Left cardiac atrium (tissue), 4 donors: Measurements from ENCODE around the gene LRRC8A. TPM values are rescaled to one million over a fixed set of nuclear protein-coding genes. Genes with fewer than 3 reads are reported as not detected.
A peak's percentile ranks its signal among the peaks of the same experiment; 100 is the strongest.

Source experiments
- ATAC-seq, 2 donors: fragments of 200-7000 bp; cut with Tn5 transposase; one replicate each; pipeline ENCODE4 v1.9.1; 2020; ENCODE audit warnings: mild to moderate bottlenecking in 2 of 2, moderate library complexity in 2 of 2
- DNase-seq: peaks from one replicate; pipeline ENCODE4 v3.0.0-alpha.2; 2020
- intact Hi-C, 2 donors: fragments of 100-400 bp; cut with DNase I; formaldehyde crosslinking; loops; one replicate each; pipeline versions ENCODE4 v1.14.1 to v1.15.1; 2022 to 2023
- total RNA-seq, 2 donors: library from RNA; stranded (reverse); fragmentation: NEBNext Ultra II Directional; extraction: Animal tissue kit (Norgen Biotek cat#: 25700); gene quantifications; one replicate each; pipeline ENCODE4 v1.2.1, GENCODE V29; 2021
- donor health status: DM: no; HTN: yes; CAD: no.
- donor health status: DM: no; HTN: yes; CAD: no; lungs with severe emphysema.
- donor health status: DM: yes; HTN: yes; CAD: no.
- donor health status: Dilated cardiomyopathy.

The LRRC8A gene
- total RNA-seq, 2 donors from 2014 or later = 23.7 to 47.8 TPM

DNA sequence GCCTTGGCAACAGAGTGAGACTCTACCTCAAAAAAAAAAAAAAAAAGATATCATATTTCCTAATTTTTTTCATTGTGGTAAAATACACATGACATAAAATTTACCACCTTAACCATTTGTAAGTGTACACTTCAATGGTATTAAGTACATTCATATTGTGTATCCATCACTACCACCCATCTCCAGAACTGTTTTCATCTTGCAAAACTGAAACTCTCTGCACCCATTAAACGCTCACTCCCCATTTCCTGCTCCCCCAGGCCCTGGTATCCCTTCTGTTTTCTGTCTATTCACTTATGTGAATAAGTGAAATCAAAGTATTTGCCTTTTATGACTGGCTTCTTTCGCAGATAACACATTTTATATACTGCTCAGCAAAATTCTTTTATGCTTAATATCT, 12.8 kb downstream of the LRRC8A start:
- intact Hi-C loops = no loop called here
- ATAC-seq (no peak), DNase-seq (no peak)

DNA sequence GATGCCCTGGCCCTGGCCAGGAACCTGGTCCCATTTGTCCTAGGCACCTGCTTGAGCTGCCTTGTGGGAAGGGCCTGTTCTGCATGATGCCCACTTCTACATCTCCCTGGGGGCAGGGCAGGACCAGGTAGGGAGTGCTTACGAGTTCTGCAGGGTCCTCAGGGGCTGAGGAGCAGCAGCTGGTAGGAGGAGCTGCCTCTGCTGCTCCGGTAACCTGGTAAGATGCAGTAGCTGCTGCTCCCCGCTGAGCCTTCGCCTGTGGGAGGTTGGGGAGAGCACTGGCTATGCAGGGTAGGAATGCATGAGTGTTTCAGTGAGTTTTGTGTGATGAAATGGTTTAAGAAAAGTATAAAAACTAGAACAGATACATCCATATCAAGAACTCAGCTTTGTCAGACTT, 13.6 kb downstream of the LRRC8A start:
- intact Hi-C loops = no loop called here
- DNase-seq (no peak), ATAC-seq (peak in 1 of 2 donors; percentile 5)

DNA sequence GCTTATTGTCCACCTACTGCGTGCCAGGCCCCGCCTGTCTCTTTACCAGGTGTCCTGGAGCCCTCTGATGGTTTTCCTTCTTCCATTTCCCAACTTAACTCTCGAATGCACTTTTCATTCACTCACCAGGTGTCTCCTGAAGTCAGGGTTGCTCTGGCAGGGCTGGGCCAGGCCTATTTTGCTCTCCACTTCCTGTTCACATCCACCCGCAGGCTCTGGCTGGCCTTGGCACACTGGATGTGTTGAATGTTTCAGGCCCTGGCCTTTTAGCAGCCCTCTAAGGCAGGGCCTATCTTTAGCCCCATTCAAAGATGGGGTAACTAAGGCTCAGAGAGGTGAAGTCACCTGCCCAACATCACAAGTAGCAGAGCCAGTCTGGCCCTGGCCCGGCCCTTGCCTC, 16.4 kb downstream of the LRRC8A start:
- no peak for ATAC-seq
- no peak for DNase-seq
- intact Hi-C loops = no loop called here

DNA sequence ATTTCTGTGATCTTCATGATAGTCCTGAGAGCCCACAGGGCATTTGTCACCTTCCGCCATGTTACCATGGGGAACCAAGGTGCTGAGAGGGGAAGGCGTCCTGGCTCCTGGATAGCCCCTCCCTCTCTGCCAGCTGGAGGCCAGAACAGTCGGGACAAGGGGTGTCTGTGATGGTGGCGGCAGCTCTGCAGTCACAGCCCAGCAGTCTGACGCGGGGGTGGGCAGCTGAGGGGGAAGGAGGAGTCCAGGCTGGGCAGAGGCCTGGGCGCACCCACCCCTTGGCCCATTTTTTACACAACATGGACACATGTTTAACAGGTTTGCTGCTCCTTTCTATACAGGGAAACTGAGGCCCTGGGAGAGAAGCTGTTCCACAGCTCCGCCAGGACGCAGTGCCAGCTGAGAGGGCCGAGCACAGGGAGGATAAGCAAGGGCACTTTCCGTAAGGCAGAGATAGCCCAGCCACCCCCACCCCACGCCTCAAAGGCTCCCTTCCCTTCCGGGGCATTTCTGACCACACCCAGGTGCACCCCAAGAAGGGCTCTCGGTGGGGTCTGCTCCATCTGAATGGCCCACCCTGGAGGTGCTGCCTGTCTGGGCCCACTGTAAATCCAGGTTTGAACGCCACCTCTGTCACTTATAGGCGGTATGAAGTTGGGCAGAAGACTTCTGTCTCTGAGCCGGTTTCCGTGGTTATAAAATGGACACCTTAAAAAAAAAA, 17.1 kb downstream of the LRRC8A start:
- peak; percentile 33 to 76 for ATAC-seq
- DNase-seq = peak; percentile 29
- intact Hi-C loops = no loop called here

DNA sequence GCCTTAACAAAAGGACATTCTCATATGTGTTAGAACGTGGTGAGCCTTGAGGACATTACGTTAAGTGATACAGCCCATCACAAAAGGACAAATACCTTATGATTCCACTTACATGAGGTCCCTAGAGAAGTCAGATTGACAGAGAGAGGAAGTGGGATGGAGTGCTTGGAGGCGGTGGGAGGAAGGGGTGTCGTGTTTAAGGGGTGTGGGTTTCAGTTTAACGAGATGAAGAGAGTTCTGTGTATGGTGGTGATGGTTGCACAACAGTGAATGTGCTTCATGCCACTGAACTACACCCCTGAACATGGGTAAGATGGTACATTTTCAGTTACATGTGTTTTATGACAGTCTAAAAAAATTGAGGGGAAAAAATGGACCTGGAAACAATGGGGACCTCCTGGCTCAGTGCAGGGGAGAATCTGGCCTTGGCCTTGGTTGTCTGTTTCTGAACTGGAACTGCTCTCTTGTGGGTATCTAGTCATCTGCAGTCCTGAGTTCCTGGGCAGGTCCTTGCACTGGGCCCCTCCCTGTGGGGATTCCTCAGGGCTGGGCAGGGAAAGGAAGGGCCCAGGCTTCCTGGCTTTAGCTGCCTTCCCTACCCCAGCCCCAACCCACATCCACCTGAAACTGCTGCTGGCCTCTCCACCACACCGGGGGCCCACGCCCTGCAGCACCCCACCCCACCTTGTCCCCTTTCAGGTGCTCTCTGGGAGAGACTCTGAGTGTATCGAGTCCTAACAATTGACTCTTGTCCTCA, 17.8 kb downstream of the LRRC8A start:
- DNase-seq (peak; percentile 45), ATAC-seq (peak; percentile 15 to 31)
- intact Hi-C loops = no loop called here

DNA sequence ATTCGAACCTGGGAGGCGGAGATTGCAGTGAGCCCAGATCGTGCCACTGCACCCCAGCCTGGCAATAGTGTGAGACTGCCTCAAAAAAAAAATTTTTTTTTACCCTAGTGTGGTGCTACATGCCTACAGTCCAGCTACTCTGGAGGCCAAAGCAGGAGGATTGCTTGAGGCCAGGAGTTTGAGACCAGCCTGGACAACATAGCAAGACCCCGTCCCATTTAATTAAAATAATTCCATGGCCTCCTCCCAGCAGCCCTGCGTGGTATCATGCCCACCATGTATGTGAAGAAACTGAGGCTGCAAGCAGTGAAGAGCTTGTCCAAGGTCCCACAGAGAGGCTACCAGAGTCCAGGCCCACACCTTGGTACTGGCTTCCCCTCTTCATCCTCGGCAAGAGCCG, 19.4 kb downstream of the LRRC8A start:
- no peak for DNase-seq
- ATAC-seq = no peak
- intact Hi-C loops = no loop called here

DNA sequence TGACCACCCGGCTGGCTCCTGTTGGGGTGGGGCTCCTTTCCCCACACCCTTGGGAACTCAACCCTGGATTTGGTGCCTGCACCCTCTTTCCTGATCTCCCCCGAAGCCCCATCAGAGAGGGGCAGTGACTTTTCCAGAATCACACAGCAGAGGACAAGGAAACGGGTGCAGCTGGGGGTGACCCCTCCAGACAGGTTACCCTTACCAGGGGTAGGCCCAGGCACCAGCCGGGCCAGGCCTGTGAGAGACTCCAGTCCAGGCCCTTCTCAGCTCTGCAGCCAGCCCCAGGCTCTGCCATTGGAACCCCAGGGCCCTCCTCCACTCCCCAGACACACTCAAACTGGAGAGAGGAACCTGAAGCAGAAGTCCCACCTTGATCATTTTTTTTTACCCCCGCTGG, 19.9 kb downstream of the LRRC8A start:
- intact Hi-C loops = no loop called here
- no peak for ATAC-seq
- DNase-seq = no peak

DNA sequence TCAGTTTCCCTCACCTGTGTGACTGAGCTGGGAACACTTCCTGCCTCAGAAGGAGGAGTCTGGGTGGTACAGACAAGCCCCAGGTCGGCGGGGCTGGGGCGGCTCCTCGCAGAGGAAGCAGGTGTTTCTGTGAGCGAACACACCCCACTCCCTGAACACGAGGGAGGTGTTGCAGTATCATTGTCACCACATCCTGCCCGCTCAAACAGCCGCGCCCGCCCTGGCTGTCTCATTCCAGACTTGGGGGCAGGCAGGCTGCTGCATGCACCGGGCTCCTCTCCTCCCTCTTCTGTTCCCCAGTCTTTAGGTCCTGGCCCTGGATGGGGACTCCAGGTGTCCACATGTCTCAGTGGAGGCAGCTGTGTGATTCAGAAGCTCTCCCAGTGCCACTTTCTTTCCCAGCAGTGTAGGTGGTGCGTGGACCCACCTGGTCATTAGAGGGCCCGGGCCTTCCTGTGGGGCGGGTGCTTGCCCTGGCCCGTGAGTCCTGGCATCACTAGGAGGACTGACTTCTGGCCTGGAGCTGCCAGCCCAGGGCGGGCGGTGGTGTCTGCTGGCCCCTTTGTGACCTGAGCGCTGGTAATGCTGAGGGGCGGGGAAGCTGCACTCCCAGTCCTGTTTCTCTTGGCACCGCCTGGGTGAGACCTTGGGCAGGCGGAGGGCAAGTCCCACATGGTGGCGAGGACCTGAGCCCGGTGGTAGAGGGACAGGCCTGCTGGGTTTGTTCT, 20.6 kb downstream of the LRRC8A start:
- ATAC-seq (peak; percentile 41 to 45), DNase-seq (peak; percentile 64)
- intact Hi-C loops = no loop called here

DNA sequence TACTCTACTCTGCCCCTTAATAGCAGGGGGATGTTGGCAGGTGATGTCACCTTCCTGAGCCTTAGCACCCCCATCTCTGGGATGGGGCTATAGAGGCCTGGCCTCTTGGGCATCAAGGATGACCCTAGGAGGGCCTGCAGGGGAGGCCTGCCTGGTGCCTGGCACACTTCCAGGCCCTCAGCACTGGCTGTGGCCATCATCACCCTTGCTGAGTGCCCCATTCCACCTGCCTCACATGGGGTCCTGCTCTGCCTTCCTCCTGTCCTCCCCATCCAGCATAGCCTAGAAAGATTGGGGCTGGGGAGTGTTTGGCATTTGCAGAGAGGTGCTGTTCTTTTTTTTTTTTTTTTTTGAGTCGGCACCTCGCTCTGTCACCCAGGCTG, 21.1 kb downstream of the LRRC8A start:
- ATAC-seq (no peak), DNase-seq (peak; percentile 32)
- intact Hi-C loops = no loop called here

DNA sequence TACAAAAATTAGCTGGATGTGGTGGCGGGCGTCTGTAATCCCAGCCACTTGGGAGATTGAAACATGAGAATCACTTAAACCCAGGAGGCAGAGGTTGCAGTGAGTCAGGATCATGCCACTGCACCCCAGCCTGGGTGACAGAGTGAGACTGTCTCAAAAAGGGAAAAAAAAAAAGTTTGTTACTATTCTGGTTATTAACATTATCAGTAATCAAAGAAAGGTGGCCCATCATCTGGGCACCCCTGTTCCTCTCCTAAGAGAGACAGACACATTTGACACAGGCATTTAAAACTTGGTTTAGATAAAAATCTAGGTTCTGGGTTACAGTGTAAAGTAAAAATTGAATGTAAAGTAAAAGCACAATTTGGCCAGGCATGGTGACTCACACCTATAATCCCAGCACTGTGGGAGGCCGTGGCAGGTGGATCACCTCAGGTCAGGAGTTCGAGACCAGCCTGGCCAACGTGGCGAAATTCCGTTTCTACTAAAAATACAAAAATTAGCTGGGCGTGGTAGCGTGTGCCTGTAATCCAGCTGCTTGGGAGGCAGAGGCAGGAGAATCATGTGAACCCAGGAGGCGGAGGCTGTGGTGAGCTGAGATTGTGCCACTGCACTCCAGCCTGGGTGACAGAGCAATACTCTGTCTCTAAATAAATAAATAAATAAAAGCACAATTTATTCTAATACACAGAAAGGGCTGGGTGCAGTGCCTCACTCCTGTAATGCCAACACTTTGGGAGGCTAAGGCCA, 22.1 kb downstream of the LRRC8A start:
- intact Hi-C loops = no loop called here
- ATAC-seq (no peak), DNase-seq (no peak)

DNA sequence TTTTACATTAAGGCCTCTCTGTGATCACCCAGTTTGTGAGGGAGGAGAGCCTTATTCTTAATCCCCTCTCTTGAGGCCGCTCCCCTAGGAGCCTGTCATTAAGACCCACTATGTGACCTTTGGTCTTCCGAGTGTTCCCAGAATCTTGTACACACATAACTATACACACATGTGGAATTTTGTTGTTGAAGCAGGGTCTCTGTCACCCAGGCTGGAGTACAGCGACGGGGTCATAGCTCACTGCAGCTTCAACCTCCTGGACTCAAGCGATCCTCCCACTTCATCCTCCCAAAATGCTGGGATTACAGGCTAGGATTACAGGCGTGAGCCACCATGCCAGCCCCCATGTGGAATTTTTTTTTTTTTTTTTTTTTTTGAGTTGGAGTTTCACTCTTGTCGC, 24.0 kb downstream of the LRRC8A start:
- intact Hi-C loops = no loop called here
- DNase-seq = no peak
- no peak for ATAC-seq

DNA sequence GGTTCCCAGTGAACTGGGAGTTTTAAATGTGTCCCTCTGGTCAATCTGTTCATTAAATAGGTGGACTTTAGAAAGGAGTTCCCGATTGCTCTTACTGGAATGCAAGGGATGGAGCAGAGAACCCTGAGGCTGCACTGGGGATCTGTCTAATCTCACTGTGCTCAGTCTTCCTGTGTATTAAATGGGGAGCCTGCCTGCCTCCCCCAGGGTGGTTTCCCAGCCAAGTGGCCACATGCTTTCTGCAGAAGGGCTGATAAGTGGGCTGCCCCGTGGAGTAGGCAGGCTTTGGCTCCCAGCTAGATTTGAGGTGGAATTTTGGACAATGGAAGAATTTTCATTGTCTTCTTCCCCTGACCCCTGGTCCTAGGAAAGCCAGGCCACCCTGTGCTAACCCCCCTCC, 24.8 kb downstream of the LRRC8A start:
- ATAC-seq (no peak), DNase-seq (no peak)
- intact Hi-C loops = no loop called here

DNA sequence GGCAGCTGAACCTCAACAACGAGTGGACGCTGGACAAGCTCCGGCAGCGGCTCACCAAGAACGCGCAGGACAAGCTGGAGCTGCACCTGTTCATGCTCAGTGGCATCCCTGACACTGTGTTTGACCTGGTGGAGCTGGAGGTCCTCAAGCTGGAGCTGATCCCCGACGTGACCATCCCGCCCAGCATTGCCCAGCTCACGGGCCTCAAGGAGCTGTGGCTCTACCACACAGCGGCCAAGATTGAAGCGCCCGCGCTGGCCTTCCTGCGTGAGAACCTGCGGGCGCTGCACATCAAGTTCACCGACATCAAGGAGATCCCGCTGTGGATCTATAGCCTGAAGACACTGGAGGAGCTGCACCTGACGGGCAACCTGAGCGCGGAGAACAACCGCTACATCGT, 26.4 kb downstream of the LRRC8A start:
- intact Hi-C loops = no loop called here
- DNase-seq (peak; percentile 19), ATAC-seq (no peak)

DNA sequence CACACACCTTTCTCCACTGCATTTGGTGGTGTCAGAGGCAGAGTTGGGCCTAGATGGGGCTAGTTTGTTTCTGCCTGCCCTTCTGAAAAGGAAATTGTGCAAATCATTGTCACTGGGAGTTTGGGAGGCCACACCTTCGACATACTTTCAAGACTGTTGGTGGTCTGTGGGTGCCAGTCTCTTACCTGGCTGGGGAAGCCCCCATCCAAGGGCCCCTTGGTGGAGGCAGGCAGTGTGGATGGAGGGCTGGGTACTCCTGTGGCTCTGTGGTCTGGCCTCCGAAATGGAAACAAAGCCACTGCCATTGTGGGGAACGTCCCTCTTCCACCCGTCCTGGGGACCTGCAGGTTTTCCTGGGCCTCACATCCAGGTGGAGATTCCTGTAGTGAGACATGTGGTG, 27.9 kb downstream of the LRRC8A start:
- DNase-seq (no peak), ATAC-seq (no peak)
- intact Hi-C loops = no loop called here

DNA sequence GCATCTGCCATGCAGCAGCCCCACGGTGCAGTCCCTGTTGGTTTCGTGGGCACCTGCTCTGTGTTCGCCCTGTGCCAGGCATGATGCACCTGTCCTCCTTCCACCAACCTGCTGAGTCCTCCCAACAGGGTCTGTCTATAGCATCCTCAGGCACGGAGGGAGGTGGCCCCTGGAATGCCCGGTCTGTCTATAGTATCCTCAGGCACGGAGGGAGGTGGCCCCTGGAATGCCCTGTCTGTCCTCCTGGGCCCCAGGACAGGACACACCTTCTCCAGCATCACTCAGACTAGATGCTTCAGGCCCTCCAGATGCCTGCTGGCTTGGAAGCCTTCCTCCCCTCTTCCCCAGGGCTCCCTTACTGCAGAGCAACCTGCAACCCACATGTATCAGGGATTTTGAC, 29.0 kb downstream of the LRRC8A start:
- intact Hi-C loops = no loop called here
- ATAC-seq (no peak), DNase-seq (no peak)

DNA sequence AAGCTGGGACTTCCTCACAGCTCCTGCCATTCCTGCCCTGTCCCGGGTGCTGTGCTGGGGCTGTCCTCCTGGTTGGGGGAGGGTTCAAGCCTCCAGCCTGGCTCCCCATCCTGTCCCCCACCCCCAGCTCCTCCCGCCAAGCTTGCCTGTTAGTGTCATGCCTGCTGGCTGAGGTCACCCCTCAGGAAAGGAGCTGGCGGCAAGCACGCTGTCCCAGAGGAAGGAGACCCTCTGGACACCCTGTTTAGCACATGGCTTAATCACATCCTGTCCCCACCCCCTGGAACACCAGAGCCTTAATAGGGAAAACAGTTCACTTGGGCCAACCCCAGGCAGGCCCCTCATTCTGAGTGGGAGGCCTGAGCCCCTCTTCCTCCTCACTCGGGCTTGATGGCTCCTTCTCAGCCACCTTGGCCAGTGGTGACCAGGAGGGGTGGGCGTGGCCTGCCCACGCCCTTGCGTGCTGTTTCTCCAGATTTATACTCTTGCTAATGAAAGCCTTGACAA, 29.6 kb downstream of the LRRC8A start:
- intact Hi-C loops = no loop called here
- peak; percentile 70 to 83 for ATAC-seq

DNA sequence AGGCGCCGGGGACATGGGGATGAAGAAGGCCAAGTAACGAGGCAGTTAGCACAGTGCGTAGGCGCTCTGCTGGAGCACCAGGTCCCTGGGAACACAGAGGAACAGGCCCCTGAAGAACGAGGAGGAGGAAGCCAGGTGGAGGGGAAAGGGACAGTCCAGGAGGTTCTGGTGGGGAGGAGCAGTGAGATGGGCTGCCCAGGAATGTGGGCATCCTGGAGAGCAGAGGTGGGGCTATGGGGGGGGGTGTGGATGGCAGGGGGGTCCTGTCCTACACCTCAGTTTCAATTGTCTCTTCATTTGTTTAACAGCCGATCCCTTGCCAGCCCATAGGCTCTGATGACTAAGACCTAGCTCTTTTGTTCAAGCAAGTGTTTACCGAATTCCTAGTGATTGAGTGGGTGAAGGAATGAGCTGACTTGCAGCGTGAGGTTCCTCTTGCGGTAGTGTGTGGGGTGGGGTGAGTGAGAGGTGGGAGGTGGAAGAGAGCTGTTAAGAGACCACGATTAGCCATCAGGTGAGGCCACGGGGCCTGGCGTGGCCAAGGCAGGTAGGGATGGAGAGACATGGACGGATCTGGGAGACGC, 30.4 kb downstream of the LRRC8A start:
- intact Hi-C loops = no loop called here
- DNase-seq = no peak
- no peak for ATAC-seq

More for the DNA sequence above, 29.6 kb downstream of the LRRC8A start:
- DNase-seq = peak; percentile 84

DNA sequence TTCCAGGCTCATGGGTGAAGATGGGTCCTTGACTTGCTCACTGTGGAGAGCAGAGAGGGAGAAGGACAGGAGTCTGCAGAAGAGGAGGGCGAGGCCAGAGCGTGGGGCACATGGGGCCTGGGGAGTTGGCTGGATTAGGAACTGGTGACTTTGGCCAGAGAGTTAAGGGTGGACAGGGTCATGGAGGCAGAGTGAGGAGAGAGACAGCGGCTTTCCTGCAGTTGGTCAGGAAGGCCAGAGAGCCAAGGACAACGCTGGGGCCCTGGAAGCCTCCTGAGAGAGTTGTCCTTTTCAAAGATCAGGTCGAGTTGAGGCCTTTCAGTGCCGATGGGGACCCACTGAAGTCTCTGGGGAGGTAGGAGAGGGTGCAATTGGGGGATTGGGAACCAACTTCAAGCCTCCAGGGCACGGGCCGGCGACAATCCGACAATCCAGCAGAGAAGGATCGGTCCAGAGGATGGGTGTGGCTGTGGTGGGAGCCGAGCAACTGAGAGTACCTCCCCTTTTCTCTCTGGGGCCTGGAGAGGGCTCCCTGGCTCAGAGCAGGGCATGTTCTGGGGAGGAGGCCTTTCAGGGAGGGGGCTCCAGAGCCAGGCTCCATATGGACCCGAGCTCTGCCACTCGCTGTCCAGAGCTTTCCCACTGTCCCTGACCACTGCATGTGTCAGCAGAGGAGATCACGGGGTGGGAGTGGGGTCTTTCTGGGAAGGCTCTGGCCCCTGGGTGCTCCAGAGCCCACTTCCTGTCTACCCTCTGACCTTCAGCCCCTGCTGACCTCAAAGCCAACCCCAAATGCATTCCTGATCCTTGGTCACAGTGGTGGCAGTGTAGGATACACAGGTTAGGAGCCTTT, 31.3 kb downstream of the LRRC8A start:
- intact Hi-C loops = no loop called here
- ATAC-seq (peak in 1 of 2 donors; percentile 7), DNase-seq (peak; percentile 48)
